ENCODE data around the gene EQTN. TPM values are rescaled to one million over a fixed set of nuclear protein-coding genes. Genes with fewer than 3 reads are reported as not detected.
A peak's percentile ranks its signal among the peaks of the same experiment; 100 is the strongest.
"Not testable (repeated sequence)": the region's sequence is repeated elsewhere in the genome, so short reads cannot be mapped to it uniquely, and the experiment has no call there.

EQTN gene
- total and polyA plus RNA-seq, 2 of the 8 experiments (the other 6 are each of a cell fraction or from before 2014, with no cell fraction given), result 0.23 TPM; not detected in 1

- TF ChIP-seq NRF1 (IDR thresholded peaks at IDR 0.05; ENCODE audit: low read depth, low read length) (no peak), CTCF (IDR thresholded peaks at IDR 0.05; ENCODE audit: control extremely low read depth in 1 of 3, insufficient read depth in 1 of 3, low read depth in 1 of 3, low read length in 3 of 3) (peak; percentile 54 to 88 (median 76)), JUN (IDR thresholded peaks at IDR 0.05; ENCODE audit: low read depth, low read length) (no peak), CTBP2 (IDR thresholded peaks at IDR 0.05; ENCODE audit: borderline replicate concordance, insufficient read depth, insufficient read length, low read length) (no peak)
These were observed 49.2 kb downstream of the EQTN start (continued) for GRCh38 chr9:27247756-27248155.

GRCh38 chr9:27239648-27240047 is 57.3 kb downstream of the EQTN start:
- H4K91ac ChIP-seq (replicated peaks; ENCODE audit: insufficient read length, low read length); H3K27ac ChIP-seq (ENCODE audit: low read depth, low read length); POLR2A ChIA-PET (ENCODE audit: partially characterized antibody); H3K18ac ChIP-seq (ENCODE audit: extremely low read depth, low read length); H3K23ac ChIP-seq (ENCODE audit: insufficient read length); H3K23me2 ChIP-seq (ENCODE audit: low read depth, low read length); DNase-seq (ENCODE audit: low read depth in 1 of 2, low spot score in 2 of 2); H3K4me2 ChIP-seq (ENCODE audit: insufficient read depth in 1 of 2, low read depth in 2 of 2, low read length in 2 of 2); H3K79me1 ChIP-seq (ENCODE audit: low read depth, low read length); H3K4me1 ChIP-seq (replicated peaks in 1 of 4; ENCODE audit: control insufficient read depth in 3 of 4, insufficient read depth in 4 of 4, low read length in 3 of 4); H2AFZ ChIP-seq (ENCODE audit: low read length); H2BK12ac ChIP-seq (ENCODE audit: low read depth, low read length); H3K9ac ChIP-seq (replicated peaks in 1 of 4; ENCODE audit: extremely low read depth in 1 of 4, low read depth in 3 of 4, low read length in 3 of 4); FAIRE-seq; H3K4ac ChIP-seq (replicated peaks; ENCODE audit: insufficient read length, low read depth, low read length); H3K56ac ChIP-seq (replicated peaks; ENCODE audit: insufficient read length, low read depth, low read length); H2BK5ac ChIP-seq (ENCODE audit: low read depth, low read length); H2BK120ac ChIP-seq (replicated peaks; ENCODE audit: low read depth, low read length); H3K4me3 ChIP-seq (ENCODE audit: extremely low read depth in 1 of 4, insufficient read depth in 2 of 4, low read depth in 3 of 4, low read length in 4 of 4); H2BK15ac ChIP-seq (ENCODE audit: low read length); H4K8ac ChIP-seq (ENCODE audit: extremely low read depth, insufficient read depth, low read length); H3K14ac ChIP-seq (ENCODE audit: insufficient read length); H3K36me3 ChIP-seq (ENCODE audit: control insufficient read depth in 2 of 4, insufficient read depth in 4 of 4, low read length in 3 of 4); H3K27me3 ChIP-seq (replicated peaks in 1 of 4; ENCODE audit: control insufficient read depth in 3 of 4, extremely low read depth in 1 of 4, insufficient read depth in 3 of 4, low read length in 3 of 4); H2AK5ac ChIP-seq (ENCODE audit: low read depth, low read length); H4K20me1 ChIP-seq (replicated peaks in 1 of 2; ENCODE audit: control insufficient read depth in 1 of 2, insufficient read depth in 2 of 2, low read length in 2 of 2); H4K5ac ChIP-seq (ENCODE audit: insufficient read length, low read depth, low read length); H3K79me2 ChIP-seq (ENCODE audit: control insufficient read depth in 1 of 2, insufficient read depth in 2 of 2, low read length in 2 of 2); H2BK20ac ChIP-seq (ENCODE audit: low read length): not testable (repeated sequence)
- WGBS, 2 experiments (ENCODE audit: extremely low coverage in 1 of 2, insufficient coverage in 1 of 2, insufficient read length in 1 of 2, insufficient replicate concordance in 2 of 2, low coverage in 1 of 2, low lambda C conversion rate in 2 of 2, missing lambda C conversion rate in 1 of 2), result 90% methylated on average over 12 of the region's 12 CpGs; no CpG with 5 or more reads in 1 of the 2 experiments
- CTCF ChIA-PET (ENCODE audit: partially characterized antibody), result interaction anchor here (0.5 to 1.8 kb wide), 2 partner anchors 8 to 201 kb away, joined by 3 to 9 read pairs; no protein-coding TSS in a partner anchor
- H3K9me3 ChIP-seq (ENCODE audit: insufficient read depth in 2 of 2, low read depth in 1 of 2, low read length in 1 of 2), result peaks cover 8 to 15% of the 10 kb centered on the region in 2 experiments; a peak in 3 of 4 replicates

All from H1 (cell line).